Measurements from ENCODE around the gene RBM42.
"Not testable (repeated sequence)": the region's sequence is repeated elsewhere in the genome, so short reads cannot be mapped to it uniquely, and the experiment has no call there.

Gene RBM42

GRCh38 chr19:35654828-35655227, 26.0 kb downstream of the RBM42 start:
- DNase-seq (ENCODE audit: low spot score): not testable (repeated sequence)

DNA sequence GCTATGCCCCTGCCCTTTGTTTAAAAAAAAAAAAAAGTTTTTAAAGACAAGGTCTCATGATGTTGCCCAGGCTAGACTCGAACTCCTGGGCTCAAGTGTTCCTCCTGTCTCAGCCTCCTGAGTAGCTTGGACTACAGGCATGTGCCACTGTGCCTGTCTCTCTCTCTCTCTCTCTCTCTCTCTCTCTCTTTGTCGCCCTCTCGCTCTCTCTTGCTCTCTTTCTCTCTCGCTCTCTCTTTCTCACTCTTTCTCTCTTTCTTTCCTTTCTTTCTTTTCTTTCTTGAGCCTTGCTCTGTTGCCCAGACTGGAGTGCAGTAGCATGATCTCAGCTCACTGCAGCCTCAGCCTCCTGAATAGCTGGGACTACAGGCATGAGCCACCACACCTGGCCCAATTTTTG, 26.8 kb downstream of the RBM42 start:
- DNase-seq (ENCODE audit: low spot score): no peak

DNA sequence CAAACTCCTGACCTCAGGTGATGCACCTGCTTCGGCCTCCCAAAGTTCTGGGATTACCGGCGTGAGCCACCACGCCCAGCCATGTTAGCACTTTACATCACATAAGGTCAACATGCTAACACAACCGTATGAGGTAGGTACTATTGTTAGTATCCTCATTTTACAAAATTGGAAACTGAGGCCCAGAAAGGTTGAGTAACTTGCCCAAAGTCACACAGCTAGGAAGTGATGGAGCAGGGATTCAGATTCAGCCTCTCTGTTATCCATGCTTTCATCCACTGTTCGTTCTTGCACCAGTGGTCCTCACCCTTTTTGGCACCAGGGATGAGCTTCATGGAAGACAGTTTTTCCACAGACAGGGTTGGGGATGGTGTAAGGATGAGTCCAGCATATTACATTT, 27.9 kb downstream of the RBM42 start:
- no peak for DNase-seq (ENCODE audit: low spot score)

GRCh38 chr19:35657904-35658700, 29.3 kb downstream of the RBM42 start:
- DNase-seq (ENCODE audit: low spot score): no peak

- no peak for DNase-seq (ENCODE audit: low spot score)
Observed at GRCh38 chr19:35661995-35662340, 33.1 kb downstream of the RBM42 start.

GRCh38 chr19:35663981-35664380, 35.1 kb downstream of the RBM42 start:
- no peak for DNase-seq (ENCODE audit: low spot score)

DNA sequence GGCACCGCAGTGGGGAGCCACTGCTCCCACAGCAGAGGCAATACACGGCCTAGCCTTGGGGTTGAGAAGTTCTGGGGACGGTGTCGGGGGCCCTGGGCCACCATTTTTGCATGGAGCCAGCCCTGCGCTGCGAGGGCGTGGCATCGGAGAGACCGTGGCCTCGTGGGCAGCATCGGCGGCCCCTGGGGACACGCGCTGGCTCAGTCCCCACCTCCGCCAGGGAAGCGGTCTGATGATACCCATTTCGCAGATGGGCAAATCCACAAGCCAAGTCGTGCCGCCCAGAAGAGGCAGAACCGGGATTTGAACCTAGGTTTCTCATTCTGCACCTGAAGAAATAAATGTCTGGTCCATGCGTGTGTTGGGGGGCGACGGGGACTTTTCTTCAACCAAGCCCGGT, 36.3 kb downstream of the RBM42 start:
- no peak for DNase-seq (ENCODE audit: low spot score)

- DNase-seq (ENCODE audit: low spot score): no peak
Observed at GRCh38 chr19:35665604-35666003, 36.8 kb downstream of the RBM42 start.

DNA sequence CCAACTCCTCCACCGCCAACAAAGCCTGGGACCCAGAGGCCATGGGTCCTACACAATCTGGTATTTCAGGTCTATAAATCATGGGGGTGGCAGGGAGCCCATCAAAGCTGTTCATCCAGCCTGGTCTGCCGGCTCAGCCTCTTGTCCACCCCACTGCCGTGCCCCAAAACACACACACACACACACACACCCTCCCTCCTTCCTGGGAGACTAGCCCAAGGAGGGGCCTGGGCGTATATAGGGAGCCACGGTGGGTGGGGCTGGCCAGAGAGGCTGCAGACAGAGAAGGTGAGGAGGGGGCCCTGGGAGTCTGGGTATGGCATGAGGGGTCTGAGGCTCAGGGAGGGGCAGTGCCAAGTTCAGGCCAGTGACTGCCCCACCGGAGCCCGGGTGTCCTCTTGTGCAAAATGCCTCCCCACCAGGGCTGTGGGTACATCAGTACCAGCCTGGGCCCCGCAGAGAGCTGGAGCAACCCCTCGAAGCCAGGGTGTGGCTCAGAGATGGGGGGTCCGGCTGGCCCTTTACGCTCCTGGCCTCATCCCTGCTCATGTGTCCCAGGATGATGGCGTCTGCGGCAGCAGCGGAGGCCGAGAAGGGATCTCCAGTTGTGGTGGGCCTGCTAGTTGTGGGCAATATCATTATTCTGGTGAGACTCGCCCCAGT, 37.5 kb downstream of the RBM42 start, which contains the start of gene UPK1A:
Gene UPK1A, plus strand, starts transcription at position 267 of the 663 bp plus-strand sequence. Its CDS starts 296 bp downstream, at position 563.
- no peak for DNase-seq (ENCODE audit: low spot score)

DNA sequence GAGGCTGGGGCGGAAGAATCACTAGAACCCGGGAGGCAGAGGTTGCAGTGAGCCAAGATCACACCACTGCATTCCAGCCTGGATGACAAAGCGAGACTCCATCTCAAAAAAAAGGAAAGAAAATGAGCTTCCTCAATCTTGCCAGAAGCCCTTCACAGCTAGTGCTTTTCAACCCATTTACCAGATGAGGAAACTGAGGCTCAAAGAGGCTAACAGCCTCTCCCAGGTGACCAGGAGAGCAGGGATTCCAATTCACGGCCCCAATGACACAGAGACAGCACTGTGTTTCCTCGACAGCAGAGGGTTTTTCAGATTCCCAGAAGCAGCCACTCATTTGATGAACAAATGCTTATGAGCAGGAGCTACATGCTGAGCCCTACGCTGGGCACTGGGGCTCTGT, 40.7 kb downstream of the RBM42 start:
- no peak for DNase-seq (ENCODE audit: low spot score)

DNA sequence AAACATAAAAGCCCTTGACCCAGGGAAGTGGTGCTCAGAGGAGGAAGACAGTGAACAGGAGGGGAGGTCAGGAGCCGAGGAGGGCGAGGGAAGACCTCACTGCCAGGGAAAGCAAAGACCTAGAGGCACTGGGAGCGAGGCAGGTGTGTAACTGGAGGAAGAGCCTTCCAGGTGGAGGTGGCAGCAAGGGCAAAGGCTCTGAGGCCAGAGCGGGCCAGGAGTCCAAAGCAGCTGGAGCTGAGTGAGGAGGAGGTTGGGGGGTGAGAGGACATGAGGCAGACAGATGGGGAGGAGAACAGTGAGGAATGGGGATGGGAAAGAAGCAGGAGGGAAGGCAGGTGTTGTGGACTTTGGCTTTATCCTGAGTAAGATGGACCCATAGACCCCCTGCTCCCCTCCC, 41.1 kb downstream of the RBM42 start:
- DNase-seq (ENCODE audit: low spot score): no peak

- DNase-seq (ENCODE audit: low spot score): no peak
Observed at GRCh38 chr19:35670686-35671085, 41.9 kb downstream of the RBM42 start.

GRCh38 chr19:35671818-35672217, 43.0 kb downstream of the RBM42 start:
- DNase-seq (ENCODE audit: low spot score): no peak

- DNase-seq (ENCODE audit: low spot score): peak; percentile 42
Observed at GRCh38 chr19:35673121-35673804, 44.4 kb downstream of the RBM42 start.

- DNase-seq (ENCODE audit: low spot score): no peak
Observed at GRCh38 chr19:35675589-35676140, 46.8 kb downstream of the RBM42 start.
